IMR-90 (cell line): ENCODE data around the gene WNT4. TPM values are rescaled to one million over a fixed set of nuclear protein-coding genes. Genes with fewer than 3 reads are reported as not detected.

Experiments used
- ATAC-seq: fragments of 200-7000 bp; cut with Tn5 transposase; 2 replicates; pipeline ENCODE4 v1.9.1; 2020; ENCODE audit warnings: low read depth, mild to moderate bottlenecking, moderate library complexity
- BruUV-seq: library from RNA; stranded (reverse); fragments of 400-500 nt; replicated peaks from 2 replicates; lab custom pipeline; 2021; lab: Mats Ljungman, UMichigan
- CTCF ChIA-PET: fragments of 300-600 bp; formaldehyde crosslinking; extraction: SDS; loops from one replicate; lab custom pipeline; 2021; ENCODE audit warnings: antibody characterized with exemption; lab: Yijun Ruan, JAX
- POLR2A ChIA-PET: fragments of 300-600 bp; sonication (Branson Sonifier 250); formaldehyde crosslinking; loops from one replicate; lab custom pipeline; 2022; ENCODE audit warnings: antibody characterized with exemption; ENCODE audit not compliant: unreplicated experiment; lab: Charles Lee
- DNase-seq: peaks from one replicate; pipeline ENCODE4 v3.0.0; 2013
- H2AFZ ChIP-seq: replicated peaks from 2 replicates; pipeline ENCODE3; 2013; ENCODE audit warnings: low read length, mild to moderate bottlenecking; ENCODE audit not compliant: poor library complexity
- H2AK5ac ChIP-seq: 2 replicates; pipeline ENCODE4 v1.6.1; 2013; ENCODE audit warnings: low read depth, low read length, inconsistent platforms
- H2AK9ac ChIP-seq: replicated peaks from 2 replicates; pipeline ENCODE3; 2013; ENCODE audit warnings: mild to moderate bottlenecking, low read depth, low read length, moderate library complexity; ENCODE audit not compliant: poor library complexity
- H2BK120ac ChIP-seq: 2 replicates; pipeline ENCODE4 v1.6.1; 2013; ENCODE audit warnings: low read depth, low read length, inconsistent platforms
- H2BK15ac ChIP-seq: 3 replicates; pipeline ENCODE4 v1.6.1; 2013; ENCODE audit warnings: low read depth, low read length, inconsistent platforms
- H2BK20ac ChIP-seq: 2 replicates; pipeline ENCODE4 v1.6.1; 2013; ENCODE audit warnings: low read depth, mild to moderate bottlenecking, inconsistent platforms, low read length, moderate library complexity
- H2BK5ac ChIP-seq: 2 replicates; pipeline ENCODE4 v1.6.1; 2013; ENCODE audit warnings: mild to moderate bottlenecking, low read depth, low read length, inconsistent platforms; ENCODE audit not compliant: poor library complexity, severe bottlenecking
- H3K14ac ChIP-seq: replicated peaks from 2 replicates; pipeline ENCODE4 v1.6.1; 2013; ENCODE audit warnings: low read depth, low read length, inconsistent platforms
- H3K18ac ChIP-seq: 2 replicates; pipeline ENCODE4 v1.6.1; 2013; ENCODE audit warnings: low read depth, low read length, control low read depth
- H3K23ac ChIP-seq: 2 replicates; pipeline ENCODE4 v1.6.1; 2013; ENCODE audit warnings: low read depth, low read length, inconsistent platforms
- H3K27ac ChIP-seq: 2 replicates; pipeline ENCODE4 v1.5.1; 2013; ENCODE audit warnings: mild to moderate bottlenecking, control low read depth, low read length; ENCODE audit not compliant: insufficient read depth
- H3K27me3 ChIP-seq: 2 replicates; pipeline ENCODE4 v1.6.1; 2013; ENCODE audit warnings: low read length; ENCODE audit not compliant: control insufficient read depth, insufficient read depth
- H3K36me3 ChIP-seq: 2 replicates; pipeline ENCODE4 v1.6.1; 2013; ENCODE audit warnings: low read length, mixed read lengths; ENCODE audit not compliant: control insufficient read depth, insufficient read depth
- H3K4ac ChIP-seq: 2 replicates; pipeline ENCODE4 v1.6.1; 2013; ENCODE audit warnings: low read depth, low read length, inconsistent platforms
- H3K4me1 ChIP-seq: 2 replicates; pipeline ENCODE4 v1.6.1; 2013; ENCODE audit warnings: low read length, mixed read lengths; ENCODE audit not compliant: control insufficient read depth, insufficient read depth
- H3K4me2 ChIP-seq: 2 replicates; pipeline ENCODE4 v1.6.1; 2013; ENCODE audit warnings: low read depth, mild to moderate bottlenecking, control low read depth, low read length, moderate library complexity
- H3K4me3 ChIP-seq: 2 replicates; pipeline ENCODE4 v1.5.1; 2013; ENCODE audit warnings: low read depth, mild to moderate bottlenecking, control low read depth, low read length, moderate library complexity; ENCODE audit not compliant: insufficient read depth
- H3K56ac ChIP-seq: 2 replicates; pipeline ENCODE4 v1.6.1; 2013; ENCODE audit warnings: low read length, inconsistent platforms; ENCODE audit not compliant: insufficient read depth; ENCODE audit errors: extremely low read depth
- H3K79me1 ChIP-seq, 2 experiments: 2 replicates each; pipeline ENCODE4 v1.6.1; 2013; ENCODE audit warnings: low read length in 2 of 2, inconsistent platforms in 1 of 2, low read depth in 1 of 2
- H3K9ac ChIP-seq: 2 replicates; pipeline ENCODE4 v1.6.1; 2013; ENCODE audit warnings: low read depth, low read length, control low read depth
- H3K9me1 ChIP-seq: 2 replicates; pipeline ENCODE4 v1.6.1; 2013; ENCODE audit warnings: low read length, inconsistent platforms; ENCODE audit not compliant: insufficient read depth
- H3K9me3 ChIP-seq: 2 replicates; pipeline ENCODE4 v1.6.1; 2013; ENCODE audit warnings: low read length; ENCODE audit not compliant: control insufficient read depth, insufficient read depth
- H4K20me1 ChIP-seq: 2 replicates; pipeline ENCODE4 v1.6.1; 2013; ENCODE audit warnings: low read length, inconsistent platforms; ENCODE audit not compliant: insufficient read depth
- H4K5ac ChIP-seq: 2 replicates; pipeline ENCODE4 v1.6.1; 2013; ENCODE audit warnings: mild to moderate bottlenecking, low read depth, low read length, control low read depth
- H4K8ac ChIP-seq, 2 experiments: 2 replicates each; pipeline ENCODE4 v1.6.1; 2013; ENCODE audit warnings: low read depth in 2 of 2, low read length in 2 of 2, control low read depth in 1 of 2, inconsistent platforms in 1 of 2
- H4K91ac ChIP-seq: 2 replicates; pipeline ENCODE4 v1.6.1; 2013; ENCODE audit warnings: low read depth, low read length, inconsistent platforms; ENCODE audit not compliant: insufficient read depth
- BHLHE40 ChIP-seq: fragments of 150-350 bp; IDR thresholded peaks from 2 replicates; pipeline ENCODE4 v1.6.1; 2016; ENCODE audit warnings: mild to moderate bottlenecking, low read depth, low read length
- CEBPB ChIP-seq: IDR thresholded peaks from 2 replicates; pipeline ENCODE4 v1.6.1; 2012; ENCODE audit warnings: low read depth, low read length, improper control_type of control experiment
- FOS ChIP-seq: fragments of 150-350 bp; IDR thresholded peaks from 2 replicates; pipeline ENCODE4 v1.6.1; 2016; ENCODE audit warnings: low read depth, low read length
- MAZ ChIP-seq: IDR thresholded peaks from 2 replicates; pipeline ENCODE4 v1.6.1; 2012; ENCODE audit warnings: low read depth, mild to moderate bottlenecking, low read length, improper control_type of control experiment, moderate library complexity, borderline replicate concordance
- MXI1 ChIP-seq: IDR thresholded peaks from 2 replicates; pipeline ENCODE4 v1.6.1; 2012; ENCODE audit warnings: low read depth, mild to moderate bottlenecking, low read length, moderate library complexity, borderline replicate concordance
- RAD21 ChIP-seq: IDR thresholded peaks from 2 replicates; pipeline ENCODE4 v1.6.1; 2012; ENCODE audit warnings: low read length, improper control_type of control experiment
- USF2 ChIP-seq: fragments of 150-350 bp; IDR thresholded peaks from 2 replicates; pipeline ENCODE4 v1.6.1; 2017; ENCODE audit warnings: mild to moderate bottlenecking, antibody characterized with exemption, low read length, low read depth
- WGBS, 2 experiments: methylation state at CpG; one replicate each; pipeline versions ENCODE4 v1.1.5 to v1.1.7; 2013; ENCODE audit warnings: missing lambda C conversion rate in 2 of 2; ENCODE audit not compliant: insufficient read length in 1 of 2; ENCODE audit errors: extremely low coverage in 2 of 2; 5-methylcytosine and 5-hydroxymethylcytosine counted together
- dilution Hi-C: fragments of 300-500 bp; cut with HindIII; formaldehyde crosslinking; loops from one replicate; pipeline ENCODE4 v1.14.3; 2018; ENCODE audit warnings: low sequenced_read_pairs; ENCODE audit not compliant: unreplicated experiment
- in situ Hi-C: fragments of 300-500 bp; cut with MboI; formaldehyde crosslinking; loops from 3 replicates; pipeline ENCODE4 v1.14.3; 2019; ENCODE audit warnings: low sequenced_read_pairs, inconsistent platforms, mixed read lengths
- intact Hi-C: fragments of 100-400 bp; cut with micrococcal nuclease; formaldehyde crosslinking; loops from 2 replicates; pipeline ENCODE4 v1.10.0; 2022
- polyA plus RNA-seq, 3 experiments: library from polyadenylated mRNA; depleted of rRNA; stranded (reverse); fragments of >200 nt; gene quantifications; 2 replicates each; pipeline ENCODE4 v1.2.3, GENCODE V29; 2012; ENCODE audit warnings: low replicate concordance in 1 of 3
- total RNA-seq: library from RNA; depleted of rRNA; stranded (reverse); fragments of >200 nt; gene quantifications from 2 replicates; pipeline ENCODE4 v1.2.3, GENCODE V29; 2012

Gene WNT4
- total and polyA plus RNA-seq, 2 of the 4 experiments (the other 2 are of a cell fraction) = not detected

- DNase-seq = no peak
- no peak overlapping the region for H4K5ac ChIP-seq
- H3K36me3 ChIP-seq = peaks cover 24% of the 10 kb centered on the region
- ChIA-PET POLR2A (no interaction called here), CTCF (no interaction called here)
- H2AFZ ChIP-seq = no peak overlapping the region
- no peak overlapping the region for H2BK120ac ChIP-seq
- BruUV-seq = no TSS peak
- no peak overlapping the region for H3K56ac ChIP-seq
- H2BK20ac ChIP-seq = no peak overlapping the region
- H4K91ac ChIP-seq = no peak overlapping the region
- no peak overlapping the region for H3K27ac ChIP-seq
- ATAC-seq = no peak
- dilution Hi-C loops (no loop called here), intact Hi-C loops (loop anchor here (5.0 to 10.0 kb wide), 2 partner anchors 169 to 536 kb away; partner anchors contain the start of gene C1QC), in situ Hi-C loops (loop anchor here (5.0 kb wide), 1 partner anchor 309 kb away; no protein-coding TSS in a partner anchor)
- H2AK9ac ChIP-seq = no peak overlapping the region
- no peak overlapping the region for H2AK5ac ChIP-seq
- H4K20me1 ChIP-seq = peaks cover 91% of the 10 kb centered on the region
- TF ChIP-seq CEBPB (no peak), FOS (no peak), MXI1 (no peak), BHLHE40 (no peak), RAD21 (no peak), MAZ (no peak), USF2 (no peak)
- peaks cover 54 to 93% of the 10 kb centered on the region in 2 experiments for H3K79me1 ChIP-seq
- peaks cover 26% of the 10 kb centered on the region for H3K9me1 ChIP-seq
- no peak overlapping the region for H4K8ac ChIP-seq
- H3K18ac ChIP-seq = no peak overlapping the region
- H3K4me3 ChIP-seq = no peak overlapping the region
- H3K27me3 ChIP-seq = no peaks in the 10 kb centered on the region
- H3K23ac ChIP-seq = no peak overlapping the region
- no peak overlapping the region for H3K4me2 ChIP-seq
- no peak overlapping the region for H3K4ac ChIP-seq
- H3K9ac ChIP-seq = no peak overlapping the region
- H3K4me1 ChIP-seq = peaks cover 21% of the 10 kb centered on the region
- WGBS, 2 experiments = 90% methylated on average over 6 of the region's 11 CpGs; no CpG with 5 or more reads in 1 of the 2 experiments
- no peak overlapping the region for H2BK15ac ChIP-seq
- no peak overlapping the region for H2BK5ac ChIP-seq
- no peak overlapping the region for H3K14ac ChIP-seq
- H3K9me3 ChIP-seq = no peaks in the 10 kb centered on the region
Observed at GRCh38 chr1:22108339-22109105, 34.4 kb downstream of the WNT4 start.
